ENCODE measurements around the gene FGF12.

- TF ChIP-seq CTCF (conservative IDR thresholded peaks at IDR 0.05 in 1 of 2, IDR thresholded peaks at IDR 0.05 in 1 of 2; ENCODE audit: low read depth in 1 of 2, low read length in 2 of 2) (no peak), EZH2 (IDR thresholded peaks at IDR 0.05; ENCODE audit: low read length, missing control alignments) (no peak)
These were observed 497.5 kb downstream of the FGF12 start for GRCh38 chr3:192229866-192230265.
